ENCODE data around the gene KRT15. TPM values are rescaled to one million over a fixed set of nuclear protein-coding genes. Genes with fewer than 3 reads are reported as not detected.

Gene KRT15
- total and polyA plus RNA-seq, 4 donors, result 15.2 to 51.7 (median 27.0) TPM

- no peak for TF ChIP-seq CTCF (IDR thresholded peaks at IDR 0.05; ENCODE audit: control extremely low read depth, extremely low read depth)
- Histone ChIP-seq H3K36me3 (ENCODE audit: control insufficient read depth in 4 of 4, insufficient read depth in 4 of 4, low read length in 4 of 4) (no peaks in the 10 kb centered on the region), H3K9ac (ENCODE audit: insufficient read depth in 1 of 2, low read length in 2 of 2) (no peak overlapping the region), H3K4me3 (no peak overlapping the region), H3K27me3 (ENCODE audit: control insufficient read depth in 3 of 3, insufficient read depth in 3 of 3, low read length in 2 of 3) (no peaks in the 10 kb centered on the region), H3K27ac (ENCODE audit: low read depth in 1 of 2, low read length in 1 of 2) (no peak overlapping the region), H3K9me3 (ENCODE audit: control insufficient read depth in 4 of 4, insufficient read depth in 3 of 4, low read length in 3 of 4) (no peaks in the 10 kb centered on the region), H3K4me1 (ENCODE audit: control insufficient read depth in 5 of 5, insufficient read depth in 5 of 5, low read length in 5 of 5) (peaks cover 0 to 12% (median 0%) of the 10 kb centered on the region in 5 donors)
- ATAC-seq (ENCODE audit: insufficient read depth, low FRiP score) (no peak), DNase-seq (no peak)
- 71 to 75% methylated on average over 7 of the region's 7 CpGs for WGBS, 2 donors
Observed at GRCh38 chr17:41539979-41540701, 21.4 kb upstream of the KRT15 start.

GRCh38 chr17:41539071-41539492, 20.4 kb upstream of the KRT15 start:
- Histone ChIP-seq H3K9me3 (ENCODE audit: control insufficient read depth in 4 of 4, insufficient read depth in 3 of 4, low read length in 3 of 4) (no peaks in the 10 kb centered on the region), H3K4me1 (ENCODE audit: control insufficient read depth in 5 of 5, insufficient read depth in 5 of 5, low read length in 5 of 5) (peaks cover 0 to 7% (median 0%) of the 10 kb centered on the region in 5 donors), H3K27me3 (ENCODE audit: control insufficient read depth in 3 of 3, insufficient read depth in 3 of 3, low read length in 2 of 3) (no peaks in the 10 kb centered on the region), H3K9ac (ENCODE audit: insufficient read depth in 1 of 2, low read length in 2 of 2) (no peak overlapping the region), H3K27ac (ENCODE audit: low read depth in 1 of 2, low read length in 1 of 2) (no peak overlapping the region), H3K4me3 (no peak overlapping the region), H3K36me3 (ENCODE audit: control insufficient read depth in 4 of 4, insufficient read depth in 4 of 4, low read length in 4 of 4) (no peaks in the 10 kb centered on the region)
- TF ChIP-seq CTCF (IDR thresholded peaks at IDR 0.05; ENCODE audit: control extremely low read depth, extremely low read depth), result no peak
- no peak for ATAC-seq (ENCODE audit: insufficient read depth, low FRiP score)
- 79 to 88% methylated on average over 5 of the region's 5 CpGs for WGBS, 2 donors
- DNase-seq, result no peak

GRCh38 chr17:41538565-41538991, 19.9 kb upstream of the KRT15 start:
- H3K9ac ChIP-seq (ENCODE audit: insufficient read depth in 1 of 2, low read length in 2 of 2), result no peak overlapping the region
- WGBS, 2 donors, result 69 to 75% methylated on average over 5 of the region's 5 CpGs
- H3K36me3 ChIP-seq (ENCODE audit: control insufficient read depth in 4 of 4, insufficient read depth in 4 of 4, low read length in 4 of 4), result no peaks in the 10 kb centered on the region
- ATAC-seq (ENCODE audit: insufficient read depth, low FRiP score) (no peak), DNase-seq (no peak)
- no peak overlapping the region for H3K27ac ChIP-seq (ENCODE audit: low read depth in 1 of 2, low read length in 1 of 2)
- no peaks in the 10 kb centered on the region for H3K27me3 ChIP-seq (ENCODE audit: control insufficient read depth in 3 of 3, insufficient read depth in 3 of 3, low read length in 2 of 3)
- H3K9me3 ChIP-seq (ENCODE audit: control insufficient read depth in 4 of 4, insufficient read depth in 3 of 4, low read length in 3 of 4), result no peaks in the 10 kb centered on the region
- H3K4me1 ChIP-seq (ENCODE audit: control insufficient read depth in 5 of 5, insufficient read depth in 5 of 5, low read length in 5 of 5), result peaks cover 0 to 7% (median 0%) of the 10 kb centered on the region in 5 donors
- TF ChIP-seq CTCF (IDR thresholded peaks at IDR 0.05; ENCODE audit: control extremely low read depth, extremely low read depth), result no peak
- H3K4me3 ChIP-seq, result no peak overlapping the region
